Ishikawa (cell line): ENCODE data around the gene NEURL1.

ENCODE experiments used
- CEBPB ChIP-seq: IDR thresholded peaks from 2 replicates; pipeline ENCODE4 v1.6.1; 2012
- EP300 ChIP-seq: IDR thresholded peaks from 2 replicates; pipeline ENCODE4 v1.6.1; 2012; ENCODE audit warnings: borderline replicate concordance
- FOXM1 ChIP-seq: IDR thresholded peaks from 2 replicates; pipeline ENCODE4 v1.6.1; 2012; ENCODE audit warnings: low read depth, borderline replicate concordance
- MAX ChIP-seq: IDR thresholded peaks from 2 replicates; pipeline ENCODE4 v1.6.1; 2012
- REST ChIP-seq: IDR thresholded peaks from 2 replicates; pipeline ENCODE4 v1.6.1; 2012; ENCODE audit warnings: low read depth, mild to moderate bottlenecking
- TAF1 ChIP-seq: IDR thresholded peaks from 2 replicates; pipeline ENCODE4 v1.6.1; 2012; ENCODE audit warnings: low read depth, mild to moderate bottlenecking
- USF1 ChIP-seq: IDR thresholded peaks from 2 replicates; pipeline ENCODE4 v1.6.1; 2012

GRCh38 chr10:103506061-103506460 lies 12.6 kb downstream of the NEURL1 start:
- TF ChIP-seq EP300 (no peak), USF1 (no peak), TAF1 (no peak), CEBPB (no peak), REST (no peak), MAX (no peak), FOXM1 (no peak)
